Hepatocyte (in vitro differentiated cells): Measurements from ENCODE around the gene UVRAG.

Experiments
- EZH2phosphoT487 ChIP-seq: fragments of 200-600 bp; sonication (generic); IDR thresholded peaks from one replicate; pipeline ENCODE4 v1.6.1; 2018; ENCODE audit warnings: antibody characterized with exemption, mild to moderate bottlenecking, low read depth, moderate library complexity; ENCODE audit not compliant: unreplicated experiment, severe bottlenecking
- TF ChIP-seq, protein P1 (sequence below): fragments of 200-600 bp; sonication (generic); IDR thresholded peaks from 2 replicates; pipeline ENCODE4 v1.5.1; 2016; ENCODE audit warnings: antibody characterized with exemption, mild to moderate bottlenecking; ENCODE audit not compliant: poor library complexity

DNA sequence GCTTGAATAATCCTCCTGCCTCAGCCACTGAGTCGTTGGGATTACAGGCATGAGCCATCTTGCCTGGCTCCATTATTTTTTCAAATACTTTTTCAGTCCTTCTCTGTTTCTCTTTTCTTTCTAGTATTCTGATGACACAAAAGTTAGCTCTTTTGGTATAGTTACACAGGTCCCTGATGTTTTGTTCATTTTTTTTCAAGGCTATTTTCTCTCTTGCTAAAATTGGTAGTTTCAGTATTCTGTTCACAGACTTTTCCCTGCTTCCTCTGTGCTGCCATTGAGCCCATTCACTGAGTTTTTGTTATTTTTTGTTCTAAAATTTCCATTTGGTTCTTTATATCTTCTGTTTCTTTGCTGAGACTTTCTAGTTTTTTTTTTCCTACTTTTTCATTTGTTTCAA, 166.5 kb downstream of the UVRAG start:
- TF ChIP-seq, protein P1, sequence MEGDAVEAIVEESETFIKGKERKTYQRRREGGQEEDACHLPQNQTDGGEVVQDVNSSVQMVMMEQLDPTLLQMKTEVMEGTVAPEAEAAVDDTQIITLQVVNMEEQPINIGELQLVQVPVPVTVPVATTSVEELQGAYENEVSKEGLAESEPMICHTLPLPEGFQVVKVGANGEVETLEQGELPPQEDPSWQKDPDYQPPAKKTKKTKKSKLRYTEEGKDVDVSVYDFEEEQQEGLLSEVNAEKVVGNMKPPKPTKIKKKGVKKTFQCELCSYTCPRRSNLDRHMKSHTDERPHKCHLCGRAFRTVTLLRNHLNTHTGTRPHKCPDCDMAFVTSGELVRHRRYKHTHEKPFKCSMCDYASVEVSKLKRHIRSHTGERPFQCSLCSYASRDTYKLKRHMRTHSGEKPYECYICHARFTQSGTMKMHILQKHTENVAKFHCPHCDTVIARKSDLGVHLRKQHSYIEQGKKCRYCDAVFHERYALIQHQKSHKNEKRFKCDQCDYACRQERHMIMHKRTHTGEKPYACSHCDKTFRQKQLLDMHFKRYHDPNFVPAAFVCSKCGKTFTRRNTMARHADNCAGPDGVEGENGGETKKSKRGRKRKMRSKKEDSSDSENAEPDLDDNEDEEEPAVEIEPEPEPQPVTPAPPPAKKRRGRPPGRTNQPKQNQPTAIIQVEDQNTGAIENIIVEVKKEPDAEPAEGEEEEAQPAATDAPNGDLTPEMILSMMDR, result no peak
- no peak for TF ChIP-seq EZH2phosphoT487
